ENCODE data around the gene C9orf78.

Gene C9orf78

GRCh38 chr9:129867136-129868022 lies 32.3 kb upstream of the C9orf78 start:
- no peak for DNase-seq

- no peak for DNase-seq
Observed at GRCh38 chr9:129866394-129867135, 31.5 kb upstream of the C9orf78 start.

- DNase-seq, result no peak
Observed at GRCh38 chr9:129865668-129866320, 30.7 kb upstream of the C9orf78 start.

- no peak for DNase-seq
Observed at GRCh38 chr9:129864991-129865647, 30.0 kb upstream of the C9orf78 start.

GRCh38 chr9:129863059-129863690 lies 28.1 kb upstream of the C9orf78 start:
- peak; percentile 34 for DNase-seq

- no peak for DNase-seq
Observed at GRCh38 chr9:129861447-129861827, 26.4 kb upstream of the C9orf78 start.

GRCh38 chr9:129860653-129861446 lies 25.8 kb upstream of the C9orf78 start:
- DNase-seq, result no peak

- no peak for DNase-seq
Observed at GRCh38 chr9:129858167-129858962, 23.3 kb upstream of the C9orf78 start.

- DNase-seq, result no peak
Observed at GRCh38 chr9:129857207-129857606, 22.1 kb upstream of the C9orf78 start.

GRCh38 chr9:129854588-129855110 lies 19.6 kb upstream of the C9orf78 start:
- no peak for DNase-seq

- no peak for DNase-seq
Observed at GRCh38 chr9:129853614-129854013, 18.5 kb upstream of the C9orf78 start.

GRCh38 chr9:129852579-129852978 lies 17.5 kb upstream of the C9orf78 start:
- no peak for DNase-seq

GRCh38 chr9:129851821-129852220 lies 16.7 kb upstream of the C9orf78 start:
- no peak for DNase-seq

- no peak for DNase-seq
Observed at GRCh38 chr9:129850821-129851550, 15.9 kb upstream of the C9orf78 start.

- DNase-seq, result no peak
Observed at GRCh38 chr9:129849901-129850300, 14.8 kb upstream of the C9orf78 start.

- no peak for DNase-seq
Observed at GRCh38 chr9:129848712-129849441, 13.8 kb upstream of the C9orf78 start.

GRCh38 chr9:129845373-129845772 lies 10.3 kb upstream of the C9orf78 start:
- DNase-seq, result no peak

GRCh38 chr9:129841071-129841470 lies 6.0 kb upstream of the C9orf78 start:
- no peak for DNase-seq

GRCh38 chr9:129840034-129840433 lies 5.0 kb upstream of the C9orf78 start:
- no peak for DNase-seq

Data from activated gamma-delta T cell (primary cell).